ENCODE data around the gene HERC3. TPM values are rescaled to one million over a fixed set of nuclear protein-coding genes. Genes with fewer than 3 reads are reported as not detected.
A peak's percentile ranks its signal among the peaks of the same experiment; 100 is the strongest.
"Not testable (repeated sequence)": the region's sequence is repeated elsewhere in the genome, so short reads cannot be mapped to it uniquely, and the experiment has no call there.

Gene HERC3
- total and polyA plus RNA-seq, 4 experiments from 2014 or later = 39.9 to 97.1 (median 70.2) TPM

DNA sequence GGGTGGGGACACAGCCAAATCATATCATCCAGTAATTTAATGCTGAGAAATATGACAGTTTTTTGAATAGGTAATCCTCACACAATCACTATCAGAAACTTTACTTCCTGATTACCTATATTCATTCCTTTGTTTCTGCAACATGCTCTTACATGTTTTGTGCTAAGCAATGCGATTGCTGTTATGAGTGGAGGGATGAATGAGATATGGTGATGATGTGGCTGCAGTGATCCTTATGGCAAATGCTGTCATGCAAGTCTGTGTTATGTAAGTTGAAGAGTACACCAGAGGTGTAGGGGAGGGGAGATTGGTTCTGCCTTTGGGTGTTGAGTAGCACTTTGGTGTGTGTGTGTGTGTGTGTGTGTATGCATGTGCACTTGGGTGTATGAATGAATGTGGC lies 14.6 kb downstream of the HERC3 start:
- Mint-ChIP-seq H3K4me3 (peak overlapping the region in 2 of 8 donors; percentile 9 to 66), H3K4me1 (peaks cover 49 to 82% (median 66%) of the 10 kb centered on the region in 4 donors), H3K27ac (peak overlapping the region in 1 of 7 donors; percentile 73), H3K27me3 (no peaks in the 10 kb centered on the region), H3K9me3 (peaks cover 0 to 4% (median 0%) of the 10 kb centered on the region in 8 donors), H3K36me3 (peaks cover 63 to 71% of the 10 kb centered on the region in 2 donors)
- H3K36me3 ChIP-seq (ENCODE audit: insufficient read depth, low read length) = peaks cover 12% of the 10 kb centered on the region
- H3K27me3 ChIP-seq (ENCODE audit: insufficient read depth, low read length) = no peaks in the 10 kb centered on the region
- H3K9me3 ChIP-seq (ENCODE audit: control insufficient read depth in 1 of 2, low read length in 2 of 2) = no peaks in the 10 kb centered on the region
- no peak overlapping the region for H3K27ac ChIP-seq (ENCODE audit: low read depth, low read length)
- intact Hi-C loops (cut with micrococcal nuclease) = no loop called here
- H3K4me1 ChIP-seq (ENCODE audit: insufficient read depth, low read length) = peaks cover 59% of the 10 kb centered on the region
- ChIA-PET CTCF (ENCODE audit: partially characterized antibody) (interaction anchor here (1.0 to 1.1 kb wide), 2 partner anchors 13 to 15 kb away, joined by 3 to 5 read pairs; partner anchors contain the start of gene HERC3), POLR2A (ENCODE audit: partially characterized antibody) (interaction anchor here (4.1 kb wide), 1 partner anchor 14 kb away, joined by 23 read pairs; the partner anchor contains the start of gene HERC3)
- H3K4me3 ChIP-seq (ENCODE audit: low read length in 2 of 2) = no peak overlapping the region
- DNase-seq = no peak

DNA sequence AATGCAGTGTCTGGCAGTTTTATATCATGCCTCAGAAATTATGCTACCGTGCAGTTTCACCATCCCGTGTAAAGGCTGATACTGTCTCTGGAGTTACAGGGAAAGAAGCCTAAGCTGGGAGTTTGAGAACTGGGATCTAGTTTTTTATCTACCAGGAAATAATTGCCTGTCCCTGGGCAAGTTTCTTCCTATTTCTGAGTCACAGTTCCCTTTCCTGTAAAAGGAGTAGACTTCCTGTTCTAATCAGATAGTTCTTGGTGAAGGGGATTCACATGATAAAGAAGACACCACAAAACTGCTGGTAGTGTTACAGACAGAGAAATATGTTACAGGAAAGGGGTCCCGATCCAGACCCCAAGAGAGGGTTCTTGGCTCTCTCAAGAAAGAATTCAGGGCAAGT lies 17.1 kb downstream of the HERC3 start:
- Mint-ChIP-seq H3K36me3 (peaks cover 56 to 62% of the 10 kb centered on the region in 2 donors), H3K27ac (peak overlapping the region; percentile 37 to 93 (median 72)), H3K27me3 (no peaks in the 10 kb centered on the region), H3K4me1 (peaks cover 64 to 94% (median 76%) of the 10 kb centered on the region in 4 donors), H3K9me3 (peaks cover 0 to 4% (median 0%) of the 10 kb centered on the region in 8 donors), H3K4me3 (peak overlapping the region in 3 of 8 donors; percentile 13 to 47 (median 27))
- no peaks in the 10 kb centered on the region for H3K9me3 ChIP-seq (ENCODE audit: control insufficient read depth in 1 of 2, low read length in 2 of 2)
- H3K4me1 ChIP-seq (ENCODE audit: insufficient read depth, low read length) = peaks cover 76% of the 10 kb centered on the region
- H3K27ac ChIP-seq (ENCODE audit: low read depth, low read length) = no peak overlapping the region
- DNase-seq = no peak
- H3K36me3 ChIP-seq (ENCODE audit: insufficient read depth, low read length) = peaks cover 12% of the 10 kb centered on the region
- intact Hi-C loops (cut with micrococcal nuclease) = no loop called here
- H3K4me3 ChIP-seq (ENCODE audit: low read length in 2 of 2) = no peak overlapping the region
- CTCF ChIA-PET (ENCODE audit: partially characterized antibody) = interaction anchor here (2.7 to 8.3 kb wide), 2 partner anchors 9 to 17 kb away, joined by 8 to 53 read pairs; partner anchors contain the start of gene HERC3
- H3K27me3 ChIP-seq (ENCODE audit: insufficient read depth, low read length) = no peaks in the 10 kb centered on the region
- POLR2A ChIA-PET (ENCODE audit: partially characterized antibody) = interaction anchor here (1.9 to 4.1 kb wide), 2 partner anchors 9 to 17 kb away, joined by 8 to 23 read pairs; partner anchors contain the start of gene HERC3

- POLR2A ChIA-PET (ENCODE audit: partially characterized antibody) = interaction anchor here (1.9 to 7.6 kb wide), 3 partner anchors 9 to 17 kb away, joined by 8 to 163 read pairs (median 23); partner anchors contain the start of gene HERC3
- peaks cover 53 to 58% of the 10 kb centered on the region in 2 donors for H3K36me3 Mint-ChIP-seq
- intact Hi-C loops (cut with micrococcal nuclease) = loop anchor here (5.0 kb wide), 1 partner anchor 38 kb away; no protein-coding TSS in a partner anchor
Measured at GRCh38 chr4:88609794-88610193, 17.5 kb downstream of the HERC3 start.

GRCh38 chr4:88610771-88611170 lies 18.5 kb downstream of the HERC3 start:
- Mint-ChIP-seq H3K9me3 (peaks cover 0 to 4% (median 0%) of the 10 kb centered on the region in 8 donors), H3K36me3 (peaks cover 50 to 53% of the 10 kb centered on the region in 2 donors), H3K27ac (peak overlapping the region; percentile 69 to 99 (median 94)), H3K4me3 (peak overlapping the region in 5 of 8 donors; percentile 14 to 58 (median 56)), H3K4me1 (peaks cover 63 to 92% (median 74%) of the 10 kb centered on the region in 4 donors), H3K27me3 (no peaks in the 10 kb centered on the region)
- Histone ChIP-seq H3K36me3 (ENCODE audit: insufficient read depth, low read length) (peaks cover 12% of the 10 kb centered on the region), H3K4me3 (ENCODE audit: low read length in 2 of 2) (no peak overlapping the region), H3K27me3 (ENCODE audit: insufficient read depth, low read length) (no peaks in the 10 kb centered on the region), H3K27ac (ENCODE audit: low read depth, low read length) (no peak overlapping the region), H3K9me3 (ENCODE audit: control insufficient read depth in 1 of 2, low read length in 2 of 2) (no peaks in the 10 kb centered on the region), H3K4me1 (ENCODE audit: insufficient read depth, low read length) (peaks cover 70% of the 10 kb centered on the region)
- CTCF ChIA-PET (ENCODE audit: partially characterized antibody) = interaction anchor here (2.7 to 8.3 kb wide), 3 partner anchors 10 to 49 kb away, joined by 8 to 53 read pairs (median 15); partner anchors contain the start of gene HERC3
- POLR2A ChIA-PET (ENCODE audit: partially characterized antibody) = interaction anchor here (1.9 to 7.6 kb wide), 2 partner anchors 10 to 18 kb away, joined by 8 to 163 read pairs; partner anchors contain the start of gene HERC3
- DNase-seq = no peak
- intact Hi-C loops (cut with micrococcal nuclease) = loop anchor here (5.0 kb wide), 1 partner anchor 37 kb away; no protein-coding TSS in a partner anchor

More at GRCh38 chr4:88609794-88610193, 17.5 kb downstream of the HERC3 start:
- not testable (repeated sequence) for H3K27me3 Mint-ChIP-seq; H3K9me3 Mint-ChIP-seq; H3K27ac ChIP-seq (ENCODE audit: low read depth, low read length); H3K4me3 ChIP-seq (ENCODE audit: low read length in 2 of 2); H3K27me3 ChIP-seq (ENCODE audit: insufficient read depth, low read length); H3K9me3 ChIP-seq (ENCODE audit: control insufficient read depth in 1 of 2, low read length in 2 of 2)
- H3K27ac Mint-ChIP-seq = peak overlapping the region; percentile 54 to 93 (median 79)
- peak overlapping the region in 4 of 8 donors; percentile 13 to 52 (median 26) for H3K4me3 Mint-ChIP-seq
- DNase-seq = peak in 3 of 5 donors; percentile 20 to 36 (median 25)
- Histone ChIP-seq H3K4me1 (ENCODE audit: insufficient read depth, low read length) (peaks cover 76% of the 10 kb centered on the region), H3K36me3 (ENCODE audit: insufficient read depth, low read length) (peaks cover 12% of the 10 kb centered on the region)
- CTCF ChIA-PET (ENCODE audit: partially characterized antibody) = interaction anchor here (2.7 to 8.3 kb wide), 3 partner anchors 9 to 50 kb away, joined by 8 to 53 read pairs (median 15); partner anchors contain the start of gene HERC3
- H3K4me1 Mint-ChIP-seq = peaks cover 63 to 94% (median 75%) of the 10 kb centered on the region in 4 donors

DNA sequence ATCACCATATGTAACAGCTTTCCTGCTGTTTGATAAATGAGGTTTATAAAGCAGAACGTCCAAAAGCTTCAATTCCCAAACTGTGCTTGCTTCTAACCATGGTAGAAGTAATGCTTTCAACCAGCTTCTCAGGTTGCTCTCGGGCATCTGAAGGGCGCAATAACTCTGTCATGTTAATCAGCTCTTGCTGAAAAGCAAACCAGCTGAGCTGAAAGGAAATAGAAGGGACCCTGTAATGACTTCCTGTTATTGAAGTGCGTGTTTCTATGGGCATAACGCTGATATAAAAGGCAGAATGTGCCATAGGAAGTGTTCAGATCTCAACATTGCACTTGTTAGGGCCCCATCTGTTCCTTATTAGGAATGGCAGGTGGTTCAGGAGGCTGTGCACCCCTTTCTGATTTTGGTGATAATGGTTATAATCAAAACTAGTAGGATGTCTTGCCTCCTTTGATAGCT lies 21.2 kb downstream of the HERC3 start:
- ChIA-PET POLR2A (ENCODE audit: partially characterized antibody) (interaction anchor here (1.2 to 7.6 kb wide), 13 partner anchors 9 to 695 kb away, joined by 3 to 163 read pairs (median 7); partner anchors contain the start of genes HERC3, HERC5 and PPM1K), CTCF (ENCODE audit: partially characterized antibody) (interaction anchor here (0.7 to 8.3 kb wide), 11 partner anchors 10 to 208 kb away, joined by 3 to 53 read pairs (median 6); partner anchors contain the start of gene HERC3)
- peak overlapping the region in 1 of 2 donors; percentile 43 for H3K4me3 ChIP-seq (ENCODE audit: low read length in 2 of 2)
- Mint-ChIP-seq H3K9me3 (no peaks in the 10 kb centered on the region), H3K4me3 (peak overlapping the region; percentile 69 to 88 (median 79)), H3K27ac (peak overlapping the region; percentile 93 to 99 (median 97)), H3K4me1 (peaks cover 65 to 91% (median 77%) of the 10 kb centered on the region in 4 donors), H3K27me3 (no peaks in the 10 kb centered on the region), H3K36me3 (peaks cover 35 to 41% of the 10 kb centered on the region in 2 donors)
- DNase-seq = peak; percentile 76 to 87 (median 84)
- H3K4me1 ChIP-seq (ENCODE audit: insufficient read depth, low read length) = peaks cover 67% of the 10 kb centered on the region
- H3K9me3 ChIP-seq (ENCODE audit: control insufficient read depth in 1 of 2, low read length in 2 of 2) = no peaks in the 10 kb centered on the region
- H3K36me3 ChIP-seq (ENCODE audit: insufficient read depth, low read length) = peaks cover 4% of the 10 kb centered on the region
- no peaks in the 10 kb centered on the region for H3K27me3 ChIP-seq (ENCODE audit: insufficient read depth, low read length)
- intact Hi-C loops (cut with micrococcal nuclease) = loop anchor here (1.0 to 5.0 kb wide), 4 partner anchors 21 to 231 kb away; partner anchors contain the start of gene HERC3
- H3K27ac ChIP-seq (ENCODE audit: low read depth, low read length) = peak overlapping the region; percentile 62

DNA sequence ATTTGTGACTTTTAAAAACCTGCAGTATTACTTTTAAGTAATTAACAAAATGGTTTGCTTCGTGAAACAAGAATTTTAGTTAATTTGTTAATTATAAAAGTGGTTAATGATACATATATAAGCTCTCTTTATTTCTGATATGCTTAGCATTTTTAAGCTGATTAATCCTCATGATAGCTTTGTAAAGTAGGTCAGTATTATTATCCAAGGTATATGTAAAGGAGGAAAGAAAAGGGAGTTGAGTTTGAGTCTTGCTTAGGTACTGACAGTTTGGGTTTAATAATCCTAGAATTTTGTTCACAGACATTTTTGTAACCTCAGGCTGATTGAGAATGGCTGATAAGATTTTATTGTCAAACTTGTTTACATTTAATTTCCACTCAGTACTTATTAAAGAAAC lies 21.8 kb downstream of the HERC3 start:
- Mint-ChIP-seq H3K27me3 (no peaks in the 10 kb centered on the region), H3K27ac (peak overlapping the region; percentile 93 to 99 (median 97)), H3K9me3 (no peaks in the 10 kb centered on the region), H3K36me3 (peaks cover 30 to 37% of the 10 kb centered on the region in 2 donors), H3K4me1 (peaks cover 67 to 87% (median 79%) of the 10 kb centered on the region in 4 donors), H3K4me3 (peak overlapping the region in 5 of 8 donors; percentile 59 to 80 (median 79))
- ChIA-PET CTCF (ENCODE audit: partially characterized antibody) (interaction anchor here (0.9 to 8.3 kb wide), 8 partner anchors 9 to 87 kb away, joined by 3 to 53 read pairs (median 12); partner anchors contain the start of gene HERC3), POLR2A (ENCODE audit: partially characterized antibody) (interaction anchor here (1.3 to 7.6 kb wide), 10 partner anchors 13 to 694 kb away, joined by 3 to 163 read pairs (median 8); partner anchors contain the start of genes HERC3, HERC5 and PPM1K)
- DNase-seq = no peak
- Histone ChIP-seq H3K36me3 (ENCODE audit: insufficient read depth, low read length) (no peaks in the 10 kb centered on the region), H3K27ac (ENCODE audit: low read depth, low read length) (peak overlapping the region; percentile 62), H3K27me3 (ENCODE audit: insufficient read depth, low read length) (no peaks in the 10 kb centered on the region), H3K4me1 (ENCODE audit: insufficient read depth, low read length) (peaks cover 61% of the 10 kb centered on the region), H3K9me3 (ENCODE audit: control insufficient read depth in 1 of 2, low read length in 2 of 2) (no peaks in the 10 kb centered on the region), H3K4me3 (ENCODE audit: low read length in 2 of 2) (no peak overlapping the region)
- intact Hi-C loops (cut with micrococcal nuclease) = loop anchor here (5.0 kb wide), 1 partner anchor 33 kb away; no protein-coding TSS in a partner anchor

All from CD4-positive, alpha-beta memory T cell (primary cell).